ENCODE data around the gene ANXA1. TPM values are rescaled to one million over a fixed set of nuclear protein-coding genes. Genes with fewer than 3 reads are reported as not detected.

The ANXA1 gene
- total RNA-seq, 1 donor from 2014 or later, result 376 TPM

DNA sequence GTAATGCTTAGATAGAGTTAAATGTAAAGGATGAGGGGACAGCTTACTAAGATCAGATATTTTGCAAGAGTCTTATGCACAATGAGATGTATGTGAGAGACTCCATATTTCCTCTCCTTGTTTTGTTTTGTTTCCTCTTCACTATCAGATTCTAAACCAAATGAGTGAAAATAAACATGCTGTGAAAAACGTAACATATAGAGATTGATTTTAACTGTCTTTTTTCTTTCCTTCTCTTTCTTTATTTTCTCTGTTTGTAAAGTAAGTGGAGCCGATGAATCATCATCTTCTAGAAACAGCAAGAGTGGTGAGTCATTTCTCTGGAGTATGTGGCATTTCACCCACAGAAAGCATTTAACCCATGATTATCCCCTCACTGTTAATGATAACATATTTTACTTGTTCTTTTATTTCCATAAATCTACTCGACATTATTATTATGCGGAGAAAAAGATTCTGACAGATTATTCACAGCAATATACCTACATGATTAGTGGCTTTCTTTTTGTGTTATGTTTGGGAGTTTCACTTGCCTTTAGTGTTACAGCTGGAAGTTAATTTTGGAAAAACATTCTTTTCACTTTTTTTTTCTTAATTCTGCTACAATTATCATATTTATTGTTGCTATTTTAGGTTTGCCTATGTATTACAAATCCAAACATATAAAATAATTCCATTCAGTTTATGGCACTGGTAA, 2.1 kb upstream of the ANXA1 start:
- no peak for DNase-seq (ENCODE audit: low spot score)

DNA sequence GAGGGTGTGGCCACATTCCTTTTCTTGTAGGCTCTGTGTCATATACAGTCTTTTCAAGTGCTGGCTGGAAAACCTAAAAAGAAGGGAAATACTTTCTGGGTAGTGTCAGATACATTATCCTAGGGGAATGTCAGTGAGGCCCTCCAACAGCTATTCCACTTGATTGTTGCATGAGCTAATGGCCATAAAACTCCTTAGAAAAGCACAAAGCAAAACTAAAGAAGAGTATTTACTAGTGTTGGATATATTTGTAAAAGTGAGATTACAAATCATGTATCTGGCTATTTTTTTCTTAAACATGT, 829 bp downstream of the ANXA1 start:
- H3K27me3 Mint-ChIP-seq (ENCODE audit: low read depth), result no peaks in the 10 kb centered on the region
- peak overlapping the region; percentile 93 for H3K27ac Mint-ChIP-seq (ENCODE audit: unreplicated experiment)
- TF ChIP-seq, protein P1, sequence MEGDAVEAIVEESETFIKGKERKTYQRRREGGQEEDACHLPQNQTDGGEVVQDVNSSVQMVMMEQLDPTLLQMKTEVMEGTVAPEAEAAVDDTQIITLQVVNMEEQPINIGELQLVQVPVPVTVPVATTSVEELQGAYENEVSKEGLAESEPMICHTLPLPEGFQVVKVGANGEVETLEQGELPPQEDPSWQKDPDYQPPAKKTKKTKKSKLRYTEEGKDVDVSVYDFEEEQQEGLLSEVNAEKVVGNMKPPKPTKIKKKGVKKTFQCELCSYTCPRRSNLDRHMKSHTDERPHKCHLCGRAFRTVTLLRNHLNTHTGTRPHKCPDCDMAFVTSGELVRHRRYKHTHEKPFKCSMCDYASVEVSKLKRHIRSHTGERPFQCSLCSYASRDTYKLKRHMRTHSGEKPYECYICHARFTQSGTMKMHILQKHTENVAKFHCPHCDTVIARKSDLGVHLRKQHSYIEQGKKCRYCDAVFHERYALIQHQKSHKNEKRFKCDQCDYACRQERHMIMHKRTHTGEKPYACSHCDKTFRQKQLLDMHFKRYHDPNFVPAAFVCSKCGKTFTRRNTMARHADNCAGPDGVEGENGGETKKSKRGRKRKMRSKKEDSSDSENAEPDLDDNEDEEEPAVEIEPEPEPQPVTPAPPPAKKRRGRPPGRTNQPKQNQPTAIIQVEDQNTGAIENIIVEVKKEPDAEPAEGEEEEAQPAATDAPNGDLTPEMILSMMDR (IDR thresholded peaks at IDR 0.05), result no peak
- peak overlapping the region; percentile 78 for H3K4me3 Mint-ChIP-seq (ENCODE audit: unreplicated experiment)
- H3K4me1 Mint-ChIP-seq (ENCODE audit: low read depth), result peaks cover 80% of the 10 kb centered on the region
- no peaks in the 10 kb centered on the region for H3K9me3 Mint-ChIP-seq (ENCODE audit: low read depth)
- H3K36me3 Mint-ChIP-seq (ENCODE audit: low read depth), result peaks cover 6% of the 10 kb centered on the region
- no peak for DNase-seq (ENCODE audit: low spot score)

More for the DNA sequence above, 2.1 kb upstream of the ANXA1 start:
- TF ChIP-seq, protein P1 (IDR thresholded peaks at IDR 0.05), result no peak
- Mint-ChIP-seq H3K9me3 (ENCODE audit: low read depth) (no peaks in the 10 kb centered on the region), H3K36me3 (ENCODE audit: low read depth) (peaks cover 2% of the 10 kb centered on the region), H3K27me3 (ENCODE audit: low read depth) (no peaks in the 10 kb centered on the region), H3K27ac (ENCODE audit: unreplicated experiment) (peak overlapping the region; percentile 98), H3K4me3 (ENCODE audit: unreplicated experiment) (peak overlapping the region; percentile 54), H3K4me1 (ENCODE audit: low read depth) (peaks cover 58% of the 10 kb centered on the region)

DNA sequence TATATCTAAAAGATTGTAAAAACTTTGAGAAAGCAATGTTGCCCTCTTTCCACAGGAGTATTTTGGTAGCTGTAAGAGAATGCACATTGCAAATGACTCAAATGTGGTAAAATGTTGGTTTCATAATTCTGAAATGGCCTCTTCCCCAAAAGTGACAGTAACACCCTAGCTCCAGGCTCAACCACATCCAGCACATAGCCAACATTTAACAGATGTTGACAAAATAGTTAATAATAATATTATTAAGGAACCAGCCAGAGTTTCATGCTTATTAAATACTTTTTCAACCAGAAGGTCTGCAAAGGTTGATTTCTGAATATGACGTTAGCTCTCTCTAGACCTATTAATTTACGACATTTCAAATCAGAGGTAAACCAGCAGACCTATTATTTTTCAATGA, 1.3 kb downstream of the ANXA1 start:
- Mint-ChIP-seq H3K4me3 (ENCODE audit: unreplicated experiment) (peak overlapping the region; percentile 78), H3K9me3 (ENCODE audit: low read depth) (no peaks in the 10 kb centered on the region), H3K27me3 (ENCODE audit: low read depth) (no peaks in the 10 kb centered on the region), H3K27ac (ENCODE audit: unreplicated experiment) (peak overlapping the region; percentile 93), H3K4me1 (ENCODE audit: low read depth) (peaks cover 83% of the 10 kb centered on the region), H3K36me3 (ENCODE audit: low read depth) (peaks cover 10% of the 10 kb centered on the region)
- TF ChIP-seq, protein P1 (IDR thresholded peaks at IDR 0.05), result no peak
- no peak for DNase-seq (ENCODE audit: low spot score)

DNA sequence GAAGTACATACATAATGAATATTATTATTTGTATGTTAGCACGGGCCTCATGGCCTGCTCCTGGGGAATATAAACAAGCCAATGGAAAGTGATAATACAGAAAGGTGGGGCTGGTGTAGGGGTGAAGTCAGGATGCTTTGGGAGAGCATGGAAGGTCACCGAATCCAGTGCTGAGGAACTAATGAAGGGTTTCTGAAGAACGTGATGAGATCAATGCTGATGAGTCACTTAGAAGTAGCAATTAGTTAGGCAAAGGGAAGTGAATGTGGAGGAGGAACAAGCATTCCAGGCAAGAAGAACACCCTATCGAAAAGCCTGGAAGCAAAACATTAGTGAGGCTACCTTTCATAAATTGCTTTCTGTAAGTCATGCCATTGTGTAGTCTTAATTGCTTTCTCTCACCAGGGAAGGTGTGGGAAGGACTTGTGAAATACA, 2.1 kb downstream of the ANXA1 start:
- DNase-seq (ENCODE audit: low spot score), result no peak
- no peaks in the 10 kb centered on the region for H3K27me3 Mint-ChIP-seq (ENCODE audit: low read depth)
- H3K27ac Mint-ChIP-seq (ENCODE audit: unreplicated experiment), result peak overlapping the region; percentile 79
- no peaks in the 10 kb centered on the region for H3K9me3 Mint-ChIP-seq (ENCODE audit: low read depth)
- peaks cover 81% of the 10 kb centered on the region for H3K4me1 Mint-ChIP-seq (ENCODE audit: low read depth)
- H3K4me3 Mint-ChIP-seq (ENCODE audit: unreplicated experiment), result peak overlapping the region; percentile 78
- TF ChIP-seq, protein P1 (IDR thresholded peaks at IDR 0.05), result no peak
- peaks cover 16% of the 10 kb centered on the region for H3K36me3 Mint-ChIP-seq (ENCODE audit: low read depth)

DNA sequence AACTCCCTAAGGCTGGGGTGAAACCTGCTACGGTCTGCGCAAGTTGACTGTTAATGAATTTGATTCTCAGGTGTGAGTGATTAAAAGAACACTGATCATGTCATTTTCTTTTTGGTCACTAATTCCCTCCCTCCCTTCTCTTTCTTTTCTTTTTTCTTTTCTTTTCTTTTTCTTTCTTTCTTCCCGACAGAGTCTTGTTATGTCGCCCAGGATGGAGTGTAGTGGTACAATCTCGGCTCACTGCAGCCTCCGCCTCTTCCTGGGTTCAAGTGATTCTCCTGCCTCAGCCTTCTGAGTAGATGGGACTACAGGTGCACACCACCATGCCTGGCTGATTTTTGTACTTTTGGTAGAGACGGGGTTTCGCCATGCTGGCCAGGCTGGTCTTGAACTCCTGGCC, 2.6 kb downstream of the ANXA1 start:
- Mint-ChIP-seq H3K9me3 (ENCODE audit: low read depth) (no peaks in the 10 kb centered on the region), H3K27ac (ENCODE audit: unreplicated experiment) (peak overlapping the region; percentile 79), H3K36me3 (ENCODE audit: low read depth) (peaks cover 19% of the 10 kb centered on the region), H3K4me3 (ENCODE audit: unreplicated experiment) (peak overlapping the region; percentile 78), H3K4me1 (ENCODE audit: low read depth) (peaks cover 76% of the 10 kb centered on the region), H3K27me3 (ENCODE audit: low read depth) (no peaks in the 10 kb centered on the region)
- no peak for DNase-seq (ENCODE audit: low spot score)
- TF ChIP-seq, protein P1 (IDR thresholded peaks at IDR 0.05), result no peak

Measured in chondrocyte (in vitro differentiated cells).